GM19438 (cell line): ENCODE results near the gene KCNIP1.

Source experiments
- ATAC-seq: cut with Tn5 transposase; IDR thresholded peaks from one replicate; pipeline ENCODE4 v1.9.1; 2021; ENCODE audit warnings: low read depth; ENCODE audit not compliant: unreplicated experiment

The KCNIP1 gene

DNA sequence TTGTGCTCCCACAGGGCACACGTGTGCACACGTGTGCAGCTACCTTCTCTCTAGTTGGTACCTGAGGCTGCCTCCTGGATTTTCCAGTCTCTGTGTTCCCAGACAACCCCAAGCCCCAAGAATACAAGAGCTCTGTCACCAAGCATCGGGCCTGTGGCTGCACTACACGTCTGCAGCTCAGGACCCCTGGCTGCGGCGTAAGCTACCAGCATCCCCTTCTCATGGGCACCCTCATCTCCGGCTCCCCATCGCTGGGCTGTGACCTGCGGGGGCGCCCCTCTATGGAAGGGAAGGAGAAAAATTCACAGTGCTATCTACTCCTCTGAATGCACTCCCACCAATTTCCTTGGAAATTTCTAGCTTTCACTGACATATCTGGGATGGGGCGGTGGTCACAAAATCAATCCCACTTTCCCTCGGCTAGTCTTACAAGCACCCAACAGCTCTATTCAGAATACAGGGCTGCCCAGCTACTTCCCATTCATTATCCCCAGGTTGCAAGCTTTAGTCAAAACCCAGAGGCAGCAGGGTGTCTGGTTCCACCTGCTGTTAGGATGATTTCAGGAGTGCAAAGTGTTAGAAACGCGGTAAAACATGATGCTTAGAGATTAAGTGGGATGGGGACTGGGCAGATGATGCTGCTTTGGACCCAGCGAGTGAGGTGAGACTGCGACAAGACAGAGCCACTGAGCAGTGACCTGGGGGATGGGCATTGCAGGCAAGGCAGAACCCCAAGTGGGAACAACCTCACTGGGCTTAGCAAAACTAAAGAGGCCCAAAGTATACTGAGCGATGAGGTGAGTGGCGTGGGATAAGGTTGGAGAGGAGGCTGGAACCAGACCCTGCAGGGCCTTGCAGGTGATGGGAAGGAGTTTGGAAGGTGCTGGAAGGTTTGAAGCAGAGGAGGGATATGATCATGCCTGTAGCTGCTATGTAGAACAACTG lies 121.7 kb downstream of the KCNIP1 start:
- no peak for ATAC-seq

DNA sequence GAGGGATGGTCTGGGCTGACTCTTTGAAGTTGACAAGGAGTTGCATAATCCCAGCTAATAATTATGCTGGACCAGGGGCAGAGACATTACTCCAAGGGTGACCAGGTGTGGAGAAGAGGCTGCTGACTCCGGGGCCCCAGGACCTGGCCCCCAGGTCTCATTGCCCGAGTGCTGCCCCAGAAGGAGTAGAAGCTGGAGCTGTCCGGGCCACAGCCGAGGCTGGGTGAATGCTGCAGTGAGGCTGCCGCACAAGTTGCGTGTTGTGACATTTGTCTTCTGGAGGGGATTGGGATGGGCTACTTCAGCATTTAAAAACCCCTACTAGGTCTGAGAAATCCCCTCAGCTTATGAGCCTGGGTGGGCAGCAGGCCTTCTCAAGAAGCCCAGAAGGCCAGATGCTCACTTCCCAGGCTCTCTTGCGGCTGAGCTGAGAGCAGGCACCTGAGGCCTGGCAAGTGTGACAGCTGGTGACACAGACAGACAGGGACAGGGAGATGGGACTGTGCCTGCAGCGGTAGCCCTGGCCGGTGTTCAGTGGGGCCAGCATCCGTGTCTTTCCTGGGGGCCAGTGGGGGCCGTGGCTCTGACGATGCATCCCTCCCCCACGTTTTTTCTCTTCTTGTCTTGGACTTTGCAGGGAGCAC lies 122.8 kb downstream of the KCNIP1 start:
- no peak for ATAC-seq

DNA sequence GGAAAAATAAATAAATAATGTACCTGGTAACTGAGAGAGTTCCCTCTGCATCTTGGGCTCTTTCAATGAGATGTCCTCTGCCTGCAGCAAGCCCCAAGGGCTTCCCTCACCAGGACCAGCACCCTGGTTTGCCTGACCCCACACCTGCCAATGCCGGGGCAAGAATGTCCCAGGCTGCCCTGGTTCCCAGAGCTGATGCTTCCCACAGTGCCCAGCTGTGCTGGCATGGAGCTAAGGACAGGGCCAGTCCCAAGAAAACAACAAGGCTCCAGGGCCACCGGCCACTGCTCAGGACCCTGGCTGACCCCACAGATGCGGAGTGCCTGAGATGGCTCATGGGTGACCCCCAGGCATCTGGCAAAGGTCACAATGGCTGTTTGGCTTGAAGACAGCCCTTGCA lies 123.5 kb downstream of the KCNIP1 start:
- no peak for ATAC-seq

DNA sequence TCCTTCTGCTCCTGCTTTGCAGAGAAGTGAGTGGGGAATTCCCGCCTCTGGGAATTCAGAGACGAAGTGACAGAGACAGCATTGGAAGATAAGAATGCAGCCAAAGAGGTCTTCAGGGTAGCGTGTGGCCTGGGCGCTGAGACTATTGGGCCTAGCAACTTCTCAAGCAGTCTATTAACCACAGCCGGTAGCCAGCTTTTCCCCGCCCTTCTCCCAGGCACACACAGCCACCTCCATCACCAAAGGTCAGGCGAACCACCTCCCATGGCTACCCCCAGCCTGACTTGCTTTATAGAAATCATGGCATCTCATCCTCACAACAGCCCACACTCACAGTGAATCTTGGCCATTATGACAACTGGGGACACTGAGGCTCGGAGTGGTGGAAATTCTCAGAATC lies 124.2 kb downstream of the KCNIP1 start:
- ATAC-seq: no peak

DNA sequence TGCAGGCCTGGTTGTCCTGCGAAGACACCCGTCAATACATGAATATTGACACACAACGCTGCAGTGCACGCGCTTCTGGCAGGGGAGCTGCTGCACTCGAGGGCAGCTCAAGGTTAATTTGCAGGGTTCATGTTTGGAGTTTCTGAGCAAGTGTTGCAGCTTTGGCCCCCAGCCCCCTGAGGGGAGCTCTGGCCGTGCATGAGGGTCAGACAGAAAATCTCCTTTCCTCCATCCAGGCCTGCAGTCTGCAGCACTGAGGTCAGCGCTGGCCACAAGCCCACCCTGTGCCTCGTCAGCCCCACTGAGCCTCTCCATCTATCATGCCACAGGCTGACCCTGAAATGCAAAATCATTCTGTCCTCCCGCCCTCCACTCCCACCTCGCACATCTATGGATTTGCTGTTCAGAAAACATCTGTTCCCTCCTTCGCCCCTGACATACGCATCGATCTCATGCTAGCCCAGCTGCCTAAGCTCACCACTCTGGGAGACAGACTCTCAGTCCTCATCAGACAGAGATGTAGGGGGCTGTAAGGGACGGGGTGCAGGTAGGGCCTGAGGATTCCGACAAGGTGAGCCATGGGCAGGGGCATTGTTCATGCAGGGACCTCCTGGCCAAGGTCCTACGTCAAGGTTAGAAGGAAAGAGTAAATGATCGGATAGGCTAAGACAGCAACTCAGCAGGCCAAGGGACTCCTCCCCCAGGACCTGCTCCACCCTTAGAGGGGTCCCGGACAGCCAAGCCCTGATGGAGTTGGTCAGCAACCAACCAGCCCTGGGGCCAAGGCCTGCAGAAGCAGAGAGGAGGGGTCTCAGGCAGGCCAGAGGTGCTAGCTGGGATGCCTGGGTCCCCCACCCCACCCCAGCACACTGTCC lies 125.1 kb downstream of the KCNIP1 start:
- ATAC-seq: no peak

DNA sequence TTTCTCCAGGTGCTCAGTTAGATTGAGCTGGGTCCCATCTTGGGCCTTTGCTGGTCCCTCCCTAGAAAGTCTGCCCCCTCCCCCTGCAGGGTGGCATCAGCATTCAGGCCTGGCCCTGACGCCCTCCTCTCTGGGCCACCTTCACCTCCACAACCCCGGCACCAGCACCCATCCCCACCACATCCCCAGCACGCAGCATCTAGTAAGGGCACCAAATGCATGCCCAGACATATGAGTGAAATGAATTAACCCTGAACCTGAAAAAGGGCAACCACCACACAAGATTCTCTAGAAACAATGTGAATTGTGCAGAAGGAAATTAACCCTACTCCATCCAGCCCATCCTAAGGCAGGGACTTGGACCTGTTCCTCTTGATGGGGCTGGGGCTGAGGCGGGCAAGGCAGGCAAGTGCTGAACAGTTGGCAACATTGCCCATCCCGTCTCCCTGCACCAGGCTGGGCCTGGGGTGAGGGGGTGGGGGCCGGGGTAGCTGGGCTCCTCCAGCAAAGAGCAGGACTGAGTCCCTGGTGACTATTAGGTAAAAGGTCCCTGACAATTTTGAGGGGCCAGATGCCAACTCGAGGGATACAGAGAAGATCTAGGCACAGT lies 125.9 kb downstream of the KCNIP1 start:
- ATAC-seq: no peak

DNA sequence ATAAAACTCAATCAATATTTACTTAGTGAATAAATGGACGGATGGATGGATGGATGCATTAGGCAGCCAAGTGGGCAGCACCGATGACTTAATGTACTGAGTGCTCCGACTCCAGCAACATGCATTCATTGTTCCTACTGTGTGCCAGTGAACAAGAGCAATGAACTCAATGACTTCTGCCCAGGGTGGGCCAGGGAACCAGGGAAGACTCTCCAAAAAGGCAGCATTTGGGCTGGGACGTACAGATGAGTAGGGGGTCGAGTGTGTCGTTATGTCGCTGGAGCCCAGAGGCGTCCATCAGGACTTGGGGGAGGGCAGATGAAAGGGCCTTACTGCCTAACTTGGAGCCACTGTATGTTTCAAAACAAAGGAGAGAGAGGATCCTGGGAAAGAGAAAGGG lies 126.4 kb downstream of the KCNIP1 start:
- ATAC-seq: no peak

DNA sequence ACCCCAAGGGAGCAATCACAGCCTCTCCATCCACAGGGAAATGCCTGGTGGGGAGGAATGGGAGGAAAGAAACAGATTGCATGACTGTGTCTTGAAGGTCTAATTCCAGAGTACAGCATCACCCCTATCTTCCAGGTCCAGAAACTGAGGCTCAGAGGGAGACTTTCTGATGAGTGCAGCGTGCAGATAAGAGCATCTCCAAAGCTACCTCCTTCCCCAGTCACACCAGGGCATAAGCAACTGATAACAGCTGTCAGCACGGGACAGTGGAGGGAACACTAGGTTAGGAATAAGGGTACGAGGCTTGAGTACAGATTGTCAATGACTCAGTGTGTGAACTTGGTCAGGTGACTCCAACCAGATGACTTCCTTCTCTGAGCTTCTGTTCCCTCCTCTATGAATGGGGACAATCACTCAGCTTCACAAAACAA lies 126.9 kb downstream of the KCNIP1 start:
- no peak for ATAC-seq

DNA sequence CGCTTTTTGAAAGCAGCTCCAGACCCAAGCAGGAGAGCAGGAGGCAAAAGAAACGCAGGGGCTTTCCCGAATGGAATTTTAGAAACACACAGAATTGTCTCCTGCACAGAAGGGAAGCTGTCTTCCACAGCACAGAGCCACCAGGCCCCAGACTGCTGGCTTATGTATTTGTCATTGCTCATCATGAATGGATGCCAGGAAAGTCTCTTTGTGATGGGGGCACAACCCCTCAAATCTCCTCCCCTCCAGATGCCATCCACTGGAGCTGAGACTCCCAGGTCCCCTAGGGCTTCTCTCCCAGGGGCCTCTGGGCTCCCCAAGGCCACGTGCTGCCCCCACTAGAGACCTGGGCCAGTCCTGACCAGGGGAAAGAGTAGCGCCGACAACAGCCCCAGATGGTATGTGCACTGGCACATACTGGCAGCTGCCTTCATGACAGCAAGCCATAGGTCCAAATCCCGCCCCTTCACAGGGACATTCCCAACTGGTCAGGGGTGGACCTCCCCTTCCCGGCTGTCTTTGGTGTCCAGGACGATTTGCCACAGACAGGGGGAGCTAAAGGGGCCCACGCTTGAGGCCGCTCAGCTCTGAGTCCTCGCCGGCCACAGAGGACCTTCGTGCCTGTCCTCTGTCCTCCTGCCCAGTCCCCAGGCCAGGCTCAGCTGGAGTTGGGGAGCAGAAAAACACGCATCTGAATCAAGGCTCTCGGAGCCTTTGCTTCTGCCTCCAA lies 127.8 kb downstream of the KCNIP1 start:
- no peak for ATAC-seq

DNA sequence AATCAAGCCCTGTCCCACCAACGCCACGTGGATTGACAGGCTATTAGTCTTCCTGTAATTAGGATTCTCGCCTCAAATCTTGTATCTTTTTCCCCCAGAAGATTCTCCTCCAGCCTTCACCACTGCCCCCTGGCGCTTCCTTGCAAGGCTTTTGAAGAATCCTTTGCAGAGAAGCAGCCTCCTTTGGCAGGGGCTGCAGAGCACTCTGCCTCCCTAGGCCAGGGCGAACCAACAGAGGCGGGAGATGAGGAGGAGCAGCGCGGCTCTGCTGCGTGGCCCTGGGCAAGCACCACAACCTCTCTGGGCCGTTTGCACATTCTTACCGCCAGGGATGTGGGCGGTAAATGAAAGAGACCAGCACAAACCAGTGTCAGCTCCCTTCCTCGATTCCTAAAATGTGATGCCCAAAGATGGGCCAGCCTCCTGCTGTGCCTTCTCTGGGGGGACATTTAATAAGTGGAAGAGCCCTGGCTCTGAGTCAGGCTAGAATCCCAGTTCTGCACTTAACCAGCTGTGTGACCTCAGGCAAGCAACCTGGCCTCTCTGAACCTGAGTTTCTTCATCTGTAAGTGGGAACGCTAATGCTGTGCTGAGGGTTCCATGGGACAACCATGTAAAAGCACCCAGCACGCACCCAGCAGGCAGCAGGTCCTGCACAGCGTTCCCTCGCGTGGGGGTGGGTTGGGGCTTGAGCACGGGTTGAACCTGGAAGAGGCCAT lies 128.6 kb downstream of the KCNIP1 start:
- no peak for ATAC-seq

DNA sequence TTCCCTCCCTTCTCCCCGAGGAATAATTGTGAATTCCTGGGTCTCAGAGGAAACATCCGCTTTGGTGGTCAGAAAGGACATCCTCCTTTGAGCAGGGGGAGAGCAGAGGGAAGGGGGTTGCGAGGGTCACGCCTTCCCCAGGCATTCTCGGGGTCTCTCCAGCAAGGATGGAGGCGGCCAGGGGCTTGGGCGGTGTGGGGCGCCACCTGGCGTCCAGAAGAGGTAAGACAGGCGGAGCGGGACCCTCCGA lies 129.1 kb downstream of the KCNIP1 start:
- ATAC-seq: peak; percentile 62

DNA sequence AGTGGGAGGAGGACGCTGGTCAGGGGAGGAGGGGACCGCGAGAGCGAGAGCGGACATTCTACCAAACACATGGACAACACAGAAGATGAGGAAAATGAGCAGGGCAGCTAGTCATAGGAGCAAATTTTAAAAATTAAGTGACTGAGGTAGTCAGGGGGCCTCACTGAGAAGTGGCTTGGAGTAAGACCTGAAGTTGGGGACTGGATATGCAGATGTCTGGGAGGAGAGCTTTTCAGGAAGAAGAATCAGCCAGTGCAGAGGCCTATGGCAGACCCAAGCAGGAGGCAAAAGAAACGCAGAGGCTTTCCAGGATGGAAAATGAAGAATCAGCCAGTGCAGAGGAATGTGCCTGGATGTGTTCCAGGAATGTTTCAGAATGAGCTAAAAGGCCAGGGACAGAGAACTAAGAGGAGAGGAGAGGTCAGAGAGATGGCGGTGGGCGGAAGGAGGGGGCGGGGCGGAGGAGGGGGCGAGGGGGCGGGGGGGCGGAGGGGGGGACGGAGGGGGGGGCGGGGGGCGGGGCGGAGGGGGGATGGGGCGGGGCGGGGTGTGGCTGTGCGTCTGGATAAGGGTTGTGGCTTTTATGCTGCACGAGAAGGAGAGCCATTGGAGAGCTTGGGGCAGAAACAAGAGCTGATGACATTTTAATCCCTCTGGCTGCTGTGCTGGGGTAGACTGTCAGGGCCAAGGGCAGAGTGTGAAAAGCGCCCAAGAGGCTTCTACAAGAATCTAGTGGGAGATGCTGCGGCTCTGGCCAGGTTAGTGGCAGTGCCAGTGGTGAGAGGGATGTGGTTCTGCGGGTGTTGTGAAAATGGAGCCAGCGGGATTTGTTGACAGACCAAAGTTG lies 129.6 kb downstream of the KCNIP1 start:
- ATAC-seq: peak; percentile 15

DNA sequence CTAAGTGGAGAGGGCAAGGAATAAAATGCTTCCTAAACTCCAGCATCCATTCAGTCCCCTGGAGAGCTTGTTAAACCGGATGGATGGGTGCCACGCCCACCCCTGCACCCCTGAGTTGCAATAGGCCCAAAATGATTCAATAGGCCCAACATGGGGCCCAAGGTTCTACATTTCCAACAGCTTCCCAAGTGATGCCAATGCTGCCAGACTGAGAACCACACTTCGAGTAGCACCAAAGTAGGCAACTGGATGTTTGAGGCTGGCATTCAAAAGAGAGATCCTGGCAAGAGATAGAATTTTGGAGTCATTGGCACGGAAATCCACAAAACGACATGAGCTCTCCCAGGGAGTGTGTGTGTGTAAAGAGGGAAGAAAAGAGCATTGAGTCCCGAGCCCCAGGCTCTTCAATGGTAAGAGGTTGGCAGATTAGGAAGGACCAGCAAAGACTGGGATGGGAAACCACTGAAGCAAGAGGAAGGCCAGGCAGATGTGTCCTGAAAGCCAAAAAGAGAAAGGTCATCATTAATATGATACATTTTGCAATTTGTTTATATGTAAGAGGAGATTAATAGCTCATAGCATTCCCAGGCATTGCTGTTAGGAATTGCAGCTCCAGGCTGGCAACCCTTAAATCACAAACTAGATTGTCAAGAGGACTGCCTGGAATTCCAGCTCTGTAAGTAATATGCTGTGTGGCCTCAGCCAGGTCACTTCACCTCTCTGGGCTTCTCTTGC lies 130.6 kb downstream of the KCNIP1 start:
- no peak for ATAC-seq

DNA sequence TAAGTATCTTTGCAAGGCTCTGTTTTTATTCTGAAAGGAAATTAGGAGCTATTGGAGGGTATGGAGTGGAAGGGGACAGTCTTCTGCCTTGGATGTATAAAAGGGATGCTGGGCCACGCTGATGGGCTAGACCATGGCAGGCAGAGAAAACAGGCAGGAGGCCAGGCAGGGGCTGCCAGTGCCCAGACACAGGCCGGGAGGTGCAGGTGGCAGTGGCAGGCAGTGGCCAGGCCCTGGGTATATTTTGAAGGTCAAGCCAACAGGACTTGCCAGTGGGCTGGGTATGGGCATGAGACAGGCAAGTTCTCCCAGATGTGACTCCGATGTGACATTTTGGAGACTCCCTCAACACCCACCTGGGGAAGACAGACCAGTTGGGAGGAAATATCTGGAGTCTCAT lies 131.9 kb downstream of the KCNIP1 start:
- no peak for ATAC-seq

DNA sequence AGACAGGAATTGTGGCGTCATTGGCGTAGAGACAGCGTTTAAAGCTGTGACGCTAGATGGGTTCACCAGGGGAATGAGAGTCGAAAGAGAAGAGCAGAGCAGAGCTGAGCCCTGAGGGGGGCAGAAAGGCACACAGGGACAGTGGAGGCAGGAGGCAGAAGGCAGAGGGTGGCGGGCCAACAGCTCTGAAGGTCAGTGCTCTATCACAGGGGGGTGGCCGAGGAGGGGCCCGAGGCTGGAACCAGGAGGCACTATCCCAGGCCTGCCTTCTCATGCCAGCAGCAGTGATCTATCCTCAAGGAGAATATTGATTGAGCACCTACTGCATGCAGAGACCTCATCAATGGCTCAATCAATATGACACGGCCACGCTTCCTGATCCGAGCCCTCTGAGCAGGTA lies 132.4 kb downstream of the KCNIP1 start:
- no peak for ATAC-seq

DNA sequence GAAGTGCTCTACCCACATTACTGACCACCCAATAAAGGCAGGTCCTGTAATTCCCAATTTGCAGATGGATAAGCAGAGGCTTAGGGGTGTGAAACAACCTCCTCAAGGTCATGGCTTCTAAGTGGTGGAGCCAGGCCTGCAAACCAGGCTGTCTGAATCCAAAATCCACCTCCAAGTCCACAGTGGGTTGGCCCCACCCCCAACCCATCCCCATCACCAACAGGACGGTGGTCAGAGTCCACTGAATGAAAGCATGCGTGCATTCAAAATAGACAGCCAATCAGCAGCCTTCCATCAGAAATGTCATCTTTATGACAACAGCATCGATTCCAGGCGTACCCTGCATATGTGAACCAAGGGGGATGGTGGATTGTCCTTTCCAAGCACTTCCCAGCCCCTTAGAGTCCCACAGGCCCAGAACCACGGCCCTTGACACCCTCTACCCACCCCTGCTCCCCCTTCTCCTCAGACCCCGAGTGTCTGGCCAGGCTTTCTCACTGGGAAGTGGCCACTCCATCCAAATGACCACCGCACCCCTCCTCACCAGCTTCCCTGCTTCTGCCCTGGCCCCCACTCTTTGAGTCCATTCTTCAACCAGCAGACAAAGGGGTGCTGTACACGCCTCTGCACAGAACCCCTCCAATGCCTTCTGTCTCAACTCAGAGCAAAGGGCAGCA lies 133.1 kb downstream of the KCNIP1 start:
- ATAC-seq: no peak

DNA sequence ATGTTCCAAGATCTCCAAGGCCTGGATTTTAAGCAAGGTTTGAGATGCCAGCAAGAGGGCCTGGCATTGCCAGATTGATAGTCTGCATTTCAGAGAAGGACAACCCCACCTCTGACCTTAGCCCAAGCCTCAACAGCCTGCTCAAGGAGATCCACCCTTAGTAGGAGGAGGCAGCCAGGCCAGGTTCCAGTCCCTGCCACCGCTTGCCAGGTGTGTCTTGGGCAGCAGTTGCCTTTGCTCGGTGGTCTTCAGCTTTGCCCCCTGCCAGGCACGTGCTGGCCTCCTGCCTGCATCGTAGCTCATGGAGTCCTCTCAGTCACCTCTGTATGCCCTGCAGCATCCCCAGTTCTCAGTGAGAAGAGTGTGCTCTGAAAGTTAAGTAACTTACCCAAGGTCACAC lies 134.2 kb downstream of the KCNIP1 start:
- ATAC-seq: no peak
